Uterus (tissue), 4 donors: ENCODE results near the gene PHLPP2. TPM values are rescaled to one million over a fixed set of nuclear protein-coding genes. Genes with fewer than 3 reads are reported as not detected.
"Not testable (repeated sequence)": the region's sequence is repeated elsewhere in the genome, so short reads cannot be mapped to it uniquely, and the experiment has no call there.

Experiments used
- DNase-seq, 2 donors: peaks; one replicate each; pipeline ENCODE4 v3.0.0-alpha.2; 2019 to 2020
- H3K27ac ChIP-seq, 2 donors: fragments of 200-600 bp; sonication (generic); 1 replicate in 1 of 2; 2 replicates in 1 of 2; pipeline ENCODE4 v1.5.1; 2016 to 2018
- H3K27me3 ChIP-seq, 2 donors: fragments of 200-600 bp; sonication (generic); one replicate each; pipeline ENCODE4 v1.5.1; 2018 to 2019; ENCODE audit warnings: control low read depth in 1 of 2
- H3K36me3 ChIP-seq, 2 donors: fragments of 200-600 bp; sonication (generic); one replicate each; pipeline ENCODE4 v1.5.1; 2019; ENCODE audit warnings: control low read depth in 1 of 2
- H3K4me1 ChIP-seq, 2 donors: fragments of 200-600 bp; sonication (generic); one replicate each; pipeline ENCODE4 v1.5.1; 2018 to 2019; ENCODE audit warnings: control low read depth in 1 of 2
- H3K4me3 ChIP-seq, 2 donors: fragments of 200-600 bp; sonication (generic); 1 replicate in 1 of 2; 2 replicates in 1 of 2; pipeline ENCODE4 v1.5.1; 2018 to 2019; ENCODE audit warnings: mild to moderate bottlenecking in 1 of 2
- H3K9me3 ChIP-seq, 2 donors: fragments of 200-600 bp; sonication (generic); one replicate each; pipeline ENCODE4 v1.5.1; 2019; ENCODE audit warnings: control low read depth in 1 of 2
- CTCF ChIP-seq, 4 experiments: fragments of 200-600 bp in 2 of 4; fragments of 450-650 bp in 2 of 4; sonication (generic) in 2 of 4; IDR thresholded peaks; one replicate each; pipeline ENCODE4 v1.5.1; 2016 to 2019; ENCODE audit warnings: antibody characterized with exemption in 4 of 4, mild to moderate bottlenecking in 2 of 4, moderate library complexity in 1 of 4
- POLR2A ChIP-seq, 2 donors: fragments of 450-650 bp; IDR thresholded peaks; one replicate each; pipeline ENCODE4 v1.6.1; 2016; ENCODE audit warnings: antibody characterized with exemption in 2 of 2, mild to moderate bottlenecking in 1 of 2, moderate library complexity in 1 of 2
- intact Hi-C: fragments of 100-400 bp; cut with DNase I; formaldehyde crosslinking; loops from one replicate; pipeline ENCODE4 v1.15.1; 2023; ENCODE audit warnings: low total_unique reads
- total RNA-seq, 4 donors: library from RNA; depleted of rRNA in 3 of 4; stranded (reverse); fragments of >200 nt in 3 of 4; gene quantifications; one replicate each; pipeline versions ENCODE4 v1.1.0 to v1.2.4, GENCODE V29; 2014 to 2023
- donor health status: DM: yes; HTN: yes; CAD: no.

The PHLPP2 gene
- total RNA-seq, 4 donors from 2014 or later = 2.0 to 22.3 (median 10.7) TPM

- Histone ChIP-seq H3K27ac (no peak overlapping the region), H3K36me3 (no peaks in the 10 kb centered on the region), H3K27me3 (no peaks in the 10 kb centered on the region), H3K4me1 (no peaks in the 10 kb centered on the region), H3K9me3 (no peaks in the 10 kb centered on the region), H3K4me3 (no peak overlapping the region)
- no peak for TF ChIP-seq CTCF (IDR thresholded peaks at IDR 0.05)
- no peak for TF ChIP-seq POLR2A (IDR thresholded peaks at IDR 0.05)
- no peak for DNase-seq
- intact Hi-C loops = no loop called here
These were observed 31.3 kb downstream of the PHLPP2 start for GRCh38 chr16:71693164-71693563.

GRCh38 chr16:71689901-71690300 lies 34.6 kb downstream of the PHLPP2 start:
- Histone ChIP-seq H3K9me3 (no peaks in the 10 kb centered on the region), H3K27me3 (no peaks in the 10 kb centered on the region), H3K36me3 (no peaks in the 10 kb centered on the region), H3K4me1 (no peaks in the 10 kb centered on the region), H3K4me3 (no peak overlapping the region), H3K27ac (no peak overlapping the region)
- intact Hi-C loops = no loop called here
- TF ChIP-seq CTCF (IDR thresholded peaks at IDR 0.05) (no peak), POLR2A (IDR thresholded peaks at IDR 0.05) (no peak)
- DNase-seq = no peak

GRCh38 chr16:71687861-71688260 lies 36.6 kb downstream of the PHLPP2 start:
- TF ChIP-seq POLR2A (IDR thresholded peaks at IDR 0.05) (no peak), CTCF (IDR thresholded peaks at IDR 0.05) (no peak)
- no peak for DNase-seq

GRCh38 chr16:71684280-71684679 lies 40.2 kb downstream of the PHLPP2 start:
- not testable (repeated sequence) for H3K9me3 ChIP-seq

More at GRCh38 chr16:71687861-71688260, 36.6 kb downstream of the PHLPP2 start:
- no peak overlapping the region for H3K27ac ChIP-seq
- H3K4me1 ChIP-seq = no peaks in the 10 kb centered on the region
- H3K36me3 ChIP-seq = no peaks in the 10 kb centered on the region
- H3K9me3 ChIP-seq = no peaks in the 10 kb centered on the region
- intact Hi-C loops = no loop called here
- no peaks in the 10 kb centered on the region for H3K27me3 ChIP-seq
- no peak overlapping the region for H3K4me3 ChIP-seq

GRCh38 chr16:71681360-71681759 lies 43.1 kb downstream of the PHLPP2 start:
- no peak overlapping the region for H3K27ac ChIP-seq
- TF ChIP-seq CTCF (IDR thresholded peaks at IDR 0.05) = no peak
- no peak for TF ChIP-seq POLR2A (IDR thresholded peaks at IDR 0.05)
- H3K9me3 ChIP-seq = no peaks in the 10 kb centered on the region
- no peaks in the 10 kb centered on the region for H3K36me3 ChIP-seq
- H3K27me3 ChIP-seq = no peaks in the 10 kb centered on the region
- intact Hi-C loops = no loop called here
- H3K4me3 ChIP-seq = no peak overlapping the region
- no peaks in the 10 kb centered on the region for H3K4me1 ChIP-seq
- no peak for DNase-seq

More at GRCh38 chr16:71684280-71684679, 40.2 kb downstream of the PHLPP2 start:
- intact Hi-C loops, H3K27me3 ChIP-seq, H3K36me3 ChIP-seq, H3K27ac ChIP-seq, H3K4me3 ChIP-seq, H3K4me1 ChIP-seq, DNase-seq: not testable (repeated sequence)

GRCh38 chr16:71676236-71676635 lies 48.3 kb downstream of the PHLPP2 start:
- no peak for TF ChIP-seq CTCF (IDR thresholded peaks at IDR 0.05)
- TF ChIP-seq POLR2A (IDR thresholded peaks at IDR 0.05) = no peak
- Histone ChIP-seq H3K9me3 (no peaks in the 10 kb centered on the region), H3K4me3 (no peak overlapping the region), H3K27me3 (no peaks in the 10 kb centered on the region), H3K36me3 (no peaks in the 10 kb centered on the region), H3K4me1 (no peaks in the 10 kb centered on the region), H3K27ac (no peak overlapping the region)
- no peak for DNase-seq
- intact Hi-C loops = no loop called here
